Effector memory CD8-positive, alpha-beta T cell (primary cell): ENCODE measurements around the gene LCN6.
A peak's percentile ranks its signal among the peaks of the same experiment; 100 is the strongest.
"Not testable (repeated sequence)": the region's sequence is repeated elsewhere in the genome, so short reads cannot be mapped to it uniquely, and the experiment has no call there.

ENCODE experiments used
- ATAC-seq: fragments of 150-1000 bp; cut with Tn5 transposase; replicated peaks from 2 replicates; pipeline ENCODE4 v1.10.0; 2021; ENCODE audit warnings: mild to moderate bottlenecking, moderate library complexity
- DNase-seq, 3 experiments: peaks; one replicate each; pipeline ENCODE4 v3.0.0; 2021
- H3K27ac Mint-ChIP-seq, 2 donors: one replicate each; pipeline ENCODE4 v1.8.0; 2022; ENCODE audit warnings: mild to moderate bottlenecking in 2 of 2, mixed read lengths in 2 of 2, moderate library complexity in 2 of 2
- H3K27me3 Mint-ChIP-seq, 2 donors: one replicate each; pipeline ENCODE4 v1.8.0; 2022; ENCODE audit warnings: mixed read lengths in 2 of 2
- H3K36me3 Mint-ChIP-seq: one replicate; pipeline ENCODE4 v1.8.0; 2022; ENCODE audit warnings: mild to moderate bottlenecking, moderate library complexity, mixed read lengths; ENCODE audit not compliant: insufficient read depth
- H3K4me1 Mint-ChIP-seq, 2 donors: one replicate each; pipeline ENCODE4 v1.8.0; 2022; ENCODE audit warnings: low read depth in 2 of 2, mixed read lengths in 2 of 2
- H3K4me3 Mint-ChIP-seq, 2 donors: one replicate each; pipeline ENCODE4 v1.8.0; 2022; ENCODE audit warnings: mild to moderate bottlenecking in 2 of 2, mixed read lengths in 2 of 2, moderate library complexity in 2 of 2
- H3K9me3 Mint-ChIP-seq, 2 donors: one replicate each; pipeline ENCODE4 v1.8.0; 2022; ENCODE audit warnings: mixed read lengths in 2 of 2

The LCN6 gene

DNA sequence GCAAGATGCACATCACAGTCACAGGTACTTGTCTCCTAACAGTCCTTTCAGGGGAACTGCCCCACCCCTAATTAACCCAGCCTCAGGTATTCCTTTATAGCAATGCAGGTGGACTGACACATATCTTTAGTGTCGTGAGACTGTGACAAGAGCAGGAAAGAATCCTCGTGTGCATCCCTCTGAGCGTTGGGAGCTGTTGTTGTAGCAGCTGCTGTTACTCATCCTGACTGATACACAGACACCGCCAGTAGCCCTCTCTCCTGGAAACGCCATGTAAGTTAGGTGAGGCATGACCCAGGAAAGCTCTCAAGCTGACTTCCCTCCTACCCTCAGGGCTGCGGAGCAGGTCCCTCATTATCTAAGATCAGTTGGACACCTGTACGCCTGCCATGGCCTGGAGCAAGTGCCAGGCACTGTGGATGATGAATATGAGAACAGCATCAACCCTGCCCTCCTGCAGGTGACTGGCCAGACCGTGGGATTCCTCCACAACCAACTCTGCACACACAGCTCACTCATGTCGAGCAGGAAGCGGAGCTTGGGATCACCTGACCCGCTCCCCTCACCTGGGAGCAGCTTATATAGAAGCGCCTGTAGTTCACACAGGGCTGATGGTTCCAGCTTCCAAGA, 26.2 kb upstream of the LCN6 start:
- DNase-seq: no peak
- H3K9me3 Mint-ChIP-seq: peaks cover 0 to 6% of the 10 kb centered on the region in 2 donors
- no peak for ATAC-seq
- H3K36me3 Mint-ChIP-seq: peaks cover 7% of the 10 kb centered on the region
- no peak overlapping the region for H3K27ac Mint-ChIP-seq
- H3K27me3 Mint-ChIP-seq: peaks cover 28 to 60% of the 10 kb centered on the region in 2 donors
- no peak overlapping the region for H3K4me3 Mint-ChIP-seq
- peaks cover 3% of the 10 kb centered on the region in 2 donors for H3K4me1 Mint-ChIP-seq

DNA sequence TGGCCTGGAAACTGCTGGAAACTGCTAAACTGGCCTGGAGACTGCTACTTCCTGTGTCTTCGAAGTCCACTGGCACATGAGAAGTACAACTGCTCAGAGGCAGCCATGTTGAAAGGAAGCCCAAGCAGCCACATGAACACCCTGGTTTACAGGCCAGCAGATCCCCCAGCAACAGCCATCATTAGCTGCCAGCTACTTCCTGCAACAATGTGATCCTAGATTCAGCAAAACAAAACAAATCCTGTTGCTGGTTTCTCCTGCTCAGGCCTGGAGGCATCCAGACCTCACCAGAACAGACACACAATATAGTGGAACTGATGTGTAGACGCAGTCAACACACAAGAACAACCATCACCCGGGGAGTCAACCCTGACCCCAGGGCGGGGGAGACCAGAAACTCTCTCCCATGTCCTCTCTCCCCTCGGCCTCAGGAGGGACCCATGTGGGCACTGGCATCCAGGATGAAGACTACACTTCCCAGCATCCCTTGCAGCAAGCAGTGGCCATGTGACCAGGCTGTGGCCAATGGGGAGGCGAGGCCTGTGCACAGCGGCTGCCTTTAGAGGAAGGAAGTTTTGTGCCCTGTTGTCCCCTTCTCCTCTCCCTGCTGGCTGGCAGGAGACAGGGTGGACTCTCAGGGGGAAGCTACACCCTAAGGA, 25.2 kb upstream of the LCN6 start:
- Mint-ChIP-seq H3K9me3 (peaks cover 0 to 6% of the 10 kb centered on the region in 2 donors), H3K36me3 (peaks cover 7% of the 10 kb centered on the region), H3K27ac (no peak overlapping the region), H3K27me3 (peaks cover 18 to 51% of the 10 kb centered on the region in 2 donors), H3K4me3 (no peak overlapping the region), H3K4me1 (peaks cover 3% of the 10 kb centered on the region in 2 donors)
- peak; percentile 42 for ATAC-seq
- DNase-seq: no peak

DNA sequence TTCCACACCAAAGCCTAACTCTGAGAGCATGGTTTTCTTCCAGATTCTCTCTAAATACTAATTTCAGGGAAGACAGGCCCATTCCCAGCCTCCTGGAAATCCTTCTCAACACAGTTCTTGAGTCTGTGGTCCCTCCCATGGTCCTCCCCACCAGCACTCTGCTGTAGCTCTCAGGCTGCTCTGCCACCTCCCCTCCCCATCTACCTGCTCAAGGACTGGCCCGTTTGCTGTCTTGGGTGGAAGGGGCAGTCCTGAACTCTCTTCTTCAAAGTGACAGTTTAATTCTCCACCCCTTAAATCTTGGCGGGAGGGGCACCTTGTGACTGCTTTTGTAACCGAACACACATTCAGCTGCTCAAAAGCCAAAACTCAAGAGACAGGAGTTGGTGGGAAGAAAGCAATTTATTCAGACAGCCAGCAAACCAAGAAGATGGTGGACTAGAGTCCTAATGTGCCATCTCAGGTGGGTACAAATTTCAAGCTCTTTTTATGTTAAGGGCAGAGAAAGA, 23.6 kb upstream of the LCN6 start:
- Mint-ChIP-seq H3K36me3 (peaks cover 7% of the 10 kb centered on the region), H3K27ac (no peak overlapping the region)

DNA sequence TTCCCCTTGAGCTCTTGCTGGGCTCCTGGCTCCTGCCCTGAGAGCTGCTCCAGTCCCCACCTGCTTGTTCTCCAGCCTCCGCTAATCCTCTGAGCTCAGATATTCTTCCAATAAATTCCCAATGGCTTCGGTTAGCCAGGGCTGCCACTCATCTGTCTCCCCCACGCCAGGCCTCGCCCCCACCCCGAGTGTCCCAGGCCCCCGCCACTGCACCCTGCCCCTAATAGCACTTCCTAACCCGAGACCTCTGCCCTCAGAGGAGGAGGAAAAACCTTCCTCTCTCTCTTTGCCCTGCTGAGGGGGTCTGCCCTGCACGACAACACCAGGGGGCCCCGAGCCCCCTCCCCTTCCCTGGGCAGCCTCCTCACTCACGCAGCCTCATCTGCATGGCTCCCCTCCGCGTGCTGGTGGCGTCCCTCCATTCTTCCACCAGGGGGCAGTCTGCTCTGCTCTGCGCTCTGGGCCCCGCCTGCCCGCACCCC, 21.4 kb upstream of the LCN6 start:
- peaks cover 7 to 46% of the 10 kb centered on the region in 2 donors for H3K27me3 Mint-ChIP-seq
- peaks cover 0 to 6% of the 10 kb centered on the region in 2 donors for H3K9me3 Mint-ChIP-seq
- H3K27ac Mint-ChIP-seq: no peak overlapping the region
- H3K4me3 Mint-ChIP-seq: no peak overlapping the region
- peaks cover 11 to 12% of the 10 kb centered on the region in 2 donors for H3K4me1 Mint-ChIP-seq
- DNase-seq (peak; percentile 30 to 34 (median 33)), ATAC-seq (peak; percentile 67)
- peaks cover 7% of the 10 kb centered on the region for H3K36me3 Mint-ChIP-seq

More for the DNA sequence above, 23.6 kb upstream of the LCN6 start:
- Mint-ChIP-seq H3K4me3 (no peak overlapping the region), H3K27me3 (peaks cover 6 to 47% of the 10 kb centered on the region in 2 donors), H3K9me3 (peaks cover 0 to 6% of the 10 kb centered on the region in 2 donors), H3K4me1 (peaks cover 4 to 5% of the 10 kb centered on the region in 2 donors)
- DNase-seq (no peak), ATAC-seq (no peak)

DNA sequence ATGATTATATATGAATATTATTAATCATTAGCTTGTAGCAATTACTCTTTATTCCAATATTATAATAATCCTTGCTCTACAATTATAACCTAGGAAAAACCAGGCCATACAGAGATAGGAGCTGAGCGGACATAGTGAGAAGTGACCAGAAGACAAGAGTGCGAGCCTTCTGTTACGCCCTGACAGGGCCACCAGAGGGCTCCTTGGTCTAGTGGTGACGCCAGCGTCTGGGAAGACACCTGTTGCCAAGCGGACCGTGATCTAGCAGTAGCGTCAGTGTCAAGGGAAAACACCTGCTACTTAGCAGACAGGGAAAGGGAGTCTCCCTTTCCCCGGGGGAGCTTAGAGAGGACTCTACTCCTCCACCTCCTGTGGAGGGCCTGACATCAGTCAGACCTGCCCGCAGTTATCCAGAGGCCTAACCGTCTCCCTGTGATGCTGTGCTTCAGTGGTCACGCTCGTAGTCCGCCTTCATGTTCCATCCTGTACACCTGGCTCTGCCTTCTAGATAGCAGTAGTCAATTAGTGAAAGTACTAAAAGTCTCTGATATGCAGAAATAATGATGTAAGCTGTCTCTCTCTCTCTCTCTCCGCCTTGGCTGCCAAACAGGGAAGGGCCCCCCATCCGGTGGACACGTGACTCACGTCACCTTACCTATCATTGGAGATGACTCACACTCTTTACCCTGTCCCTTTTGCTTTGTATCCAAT, 18.2 kb upstream of the LCN6 start:
- DNase-seq, H3K36me3 Mint-ChIP-seq, H3K9me3 Mint-ChIP-seq: not testable (repeated sequence)
- peak overlapping the region in 1 of 2 donors; percentile 66 for H3K27ac Mint-ChIP-seq
- peaks cover 7 to 36% of the 10 kb centered on the region in 2 donors for H3K27me3 Mint-ChIP-seq
- H3K4me1 Mint-ChIP-seq: peaks cover 8 to 12% of the 10 kb centered on the region in 2 donors
- peak overlapping the region; percentile 4 to 35 for H3K4me3 Mint-ChIP-seq
- peak; percentile 42 for ATAC-seq

DNA sequence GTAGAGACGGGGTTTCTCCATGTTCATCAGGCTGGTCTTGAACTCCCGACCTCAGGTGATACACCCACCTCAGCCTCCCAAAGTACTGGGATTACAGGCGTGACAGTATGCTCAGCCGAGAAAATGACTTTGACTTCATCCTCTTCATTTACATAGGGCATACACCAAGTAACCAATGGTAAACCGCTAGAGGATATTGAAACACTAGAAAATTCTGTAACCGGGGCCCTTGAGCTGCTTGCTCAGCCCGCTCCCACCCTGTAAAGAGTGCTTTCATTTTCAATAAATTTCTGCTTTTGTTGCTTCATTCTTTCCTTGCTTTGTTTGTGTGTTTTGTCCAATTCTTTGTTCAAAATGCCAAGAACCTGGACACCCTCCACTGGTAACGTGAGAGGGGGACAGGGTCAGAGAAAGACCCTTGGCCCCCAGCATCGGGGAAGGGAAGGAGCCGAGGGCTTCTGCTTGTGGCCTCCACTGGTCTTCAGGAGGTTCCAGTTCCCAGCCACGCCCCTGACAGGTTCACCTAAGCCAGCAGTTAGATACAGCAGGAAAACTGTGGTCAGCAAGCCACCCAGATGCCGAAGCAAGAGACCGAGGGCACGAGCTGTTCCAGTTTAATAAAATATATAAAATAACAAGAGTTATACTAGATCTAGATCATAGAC, 17.6 kb upstream of the LCN6 start:
- not testable (repeated sequence) for ATAC-seq, H3K36me3 Mint-ChIP-seq, DNase-seq, H3K9me3 Mint-ChIP-seq
- peak overlapping the region in 1 of 2 donors; percentile 57 for H3K27ac Mint-ChIP-seq
- peak overlapping the region in 1 of 2 donors; percentile 59 for H3K4me3 Mint-ChIP-seq
- H3K27me3 Mint-ChIP-seq: peaks cover 7 to 35% of the 10 kb centered on the region in 2 donors
- peaks cover 8 to 12% of the 10 kb centered on the region in 2 donors for H3K4me1 Mint-ChIP-seq

DNA sequence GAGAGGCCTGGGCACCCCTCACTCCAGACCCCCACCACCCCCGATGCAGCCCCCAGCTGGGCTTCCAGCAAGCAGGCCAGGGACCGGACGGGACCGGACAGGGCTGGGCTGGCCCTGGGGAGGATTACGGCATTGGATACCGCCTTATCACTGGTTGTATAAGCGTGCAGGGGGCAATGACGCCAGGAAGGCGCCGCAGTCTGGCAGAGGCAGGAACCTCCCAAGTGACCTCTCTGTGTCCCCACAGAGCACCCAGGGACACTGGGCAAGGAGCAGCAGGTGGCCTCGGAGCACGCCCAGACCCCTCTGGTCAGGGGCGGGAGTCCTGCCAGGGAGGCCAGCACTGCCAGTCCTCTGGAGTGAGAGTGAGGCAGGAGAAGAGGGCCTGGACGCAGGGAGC, 16.7 kb upstream of the LCN6 start:
- Mint-ChIP-seq H3K4me1 (peaks cover 8 to 12% of the 10 kb centered on the region in 2 donors), H3K4me3 (no peak overlapping the region), H3K27ac (peak overlapping the region in 1 of 2 donors; percentile 57), H3K36me3 (peaks cover 7% of the 10 kb centered on the region), H3K27me3 (peaks cover 7 to 37% of the 10 kb centered on the region in 2 donors), H3K9me3 (no peaks in the 10 kb centered on the region)
- DNase-seq: no peak
- ATAC-seq: no peak

DNA sequence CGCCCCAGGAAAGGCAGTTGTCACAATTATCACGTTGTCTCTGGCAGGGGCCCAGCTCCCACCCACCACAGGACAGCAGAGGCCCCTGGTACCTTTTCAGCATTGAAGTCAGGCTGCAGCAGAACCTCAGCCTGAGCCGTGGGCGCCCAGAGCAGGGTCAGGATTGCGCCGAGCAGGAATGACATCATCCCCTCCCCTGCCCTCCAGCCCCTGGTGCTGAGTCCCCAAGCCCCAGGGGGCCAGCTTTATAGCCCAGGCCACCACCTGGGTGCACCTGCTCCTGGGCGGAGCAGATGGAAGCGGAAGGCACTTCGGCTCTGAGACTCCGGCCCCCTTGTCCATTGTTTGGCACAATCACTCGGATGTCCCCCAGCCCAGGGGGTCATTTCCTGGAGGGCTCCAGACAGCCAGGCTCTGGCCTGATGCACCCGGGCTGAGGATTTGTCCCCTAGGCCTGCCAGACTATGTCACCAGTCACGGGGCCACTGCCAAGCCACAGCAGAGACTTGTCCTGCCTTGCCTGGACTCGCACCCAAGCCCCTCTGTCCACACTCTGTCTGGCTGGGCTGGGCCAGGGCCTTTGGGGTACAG, 16.1 kb upstream of the LCN6 start, which contains the start of gene LCN15:
Gene LCN15, minus strand, starts transcription at position 218 of the 591 bp plus-strand sequence. Its CDS starts 30 bp downstream, at position 188.
- peaks cover 8% of the 10 kb centered on the region in 2 donors for H3K4me1 Mint-ChIP-seq
- ATAC-seq: no peak
- peaks cover 4% of the 10 kb centered on the region for H3K36me3 Mint-ChIP-seq
- no peak for DNase-seq
- H3K27ac Mint-ChIP-seq: peak within 1 kb of the TSS in 1 of 2 donors; percentile 57
- H3K9me3 Mint-ChIP-seq: no peaks in the 10 kb centered on the region
- no peak within 1 kb of the TSS for H3K4me3 Mint-ChIP-seq
- H3K27me3 Mint-ChIP-seq: peaks cover 7 to 36% of the 10 kb centered on the region in 2 donors

DNA sequence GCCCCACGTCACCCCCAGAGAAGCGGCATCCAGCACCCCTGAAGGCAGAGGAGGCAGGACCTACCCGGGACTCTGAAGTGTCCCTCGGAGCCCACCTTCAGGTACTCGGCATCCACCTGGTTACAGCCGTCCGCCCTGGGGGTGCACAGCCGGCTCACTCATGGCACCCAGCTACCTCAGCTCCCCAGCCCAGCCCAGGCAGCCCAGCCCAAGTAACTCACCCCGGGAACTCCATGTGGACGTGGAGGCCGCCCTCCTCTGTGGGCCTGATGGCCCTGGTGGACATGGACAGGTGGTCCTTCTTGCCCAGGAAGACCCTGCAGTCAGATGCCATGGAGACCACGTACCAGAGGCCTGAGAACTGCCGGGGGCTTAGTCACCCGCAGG, 15.3 kb upstream of the LCN6 start:
- peaks cover 4% of the 10 kb centered on the region for H3K36me3 Mint-ChIP-seq
- H3K9me3 Mint-ChIP-seq: no peaks in the 10 kb centered on the region
- no peak overlapping the region for H3K4me3 Mint-ChIP-seq
- DNase-seq: no peak
- peaks cover 8% of the 10 kb centered on the region in 2 donors for H3K4me1 Mint-ChIP-seq
- peaks cover 7 to 36% of the 10 kb centered on the region in 2 donors for H3K27me3 Mint-ChIP-seq
- H3K27ac Mint-ChIP-seq: no peak overlapping the region
- no peak for ATAC-seq

DNA sequence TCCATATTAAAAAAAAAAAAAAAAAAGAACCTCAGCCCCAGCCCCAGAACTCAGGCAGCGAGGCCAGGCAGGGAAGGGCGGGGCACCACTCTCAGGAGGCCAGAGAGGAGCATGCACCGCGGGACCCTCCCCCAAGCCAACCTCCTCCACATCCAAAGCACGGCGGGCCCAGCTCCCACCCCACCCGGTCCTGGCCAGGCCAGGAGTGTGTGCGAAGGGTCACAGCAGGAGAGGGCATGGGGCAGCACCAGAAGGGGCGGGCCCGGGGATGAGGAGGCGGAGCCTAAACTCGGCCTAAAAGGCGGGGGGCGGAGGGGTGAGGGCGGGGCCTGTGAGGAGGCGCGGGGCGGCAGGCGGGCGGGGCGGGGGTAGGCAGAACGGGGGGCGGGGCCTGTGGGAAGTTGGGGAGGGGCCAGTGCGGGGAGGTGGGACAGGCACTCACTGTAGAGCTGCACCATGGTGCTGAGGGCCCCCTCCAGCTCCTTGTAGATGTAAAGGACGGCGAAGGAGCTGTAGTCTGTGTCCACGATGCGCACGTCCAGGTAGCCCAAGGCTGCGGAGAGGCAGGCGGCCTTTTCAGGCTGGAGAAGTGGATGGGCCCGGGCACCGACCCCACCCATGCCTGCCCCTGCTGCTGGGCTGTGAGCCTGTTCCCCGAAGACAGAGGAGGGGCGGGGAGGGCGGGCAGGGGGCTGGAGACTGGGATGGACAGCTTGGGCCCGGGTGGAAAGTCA, 14.8 kb upstream of the LCN6 start:
- H3K4me3 Mint-ChIP-seq: no peak overlapping the region
- DNase-seq (no peak), ATAC-seq (no peak)
- H3K36me3 Mint-ChIP-seq: peaks cover 4% of the 10 kb centered on the region
- no peak overlapping the region for H3K27ac Mint-ChIP-seq
- peaks cover 8% of the 10 kb centered on the region in 2 donors for H3K4me1 Mint-ChIP-seq
- H3K27me3 Mint-ChIP-seq: peaks cover 7 to 36% of the 10 kb centered on the region in 2 donors
- no peaks in the 10 kb centered on the region for H3K9me3 Mint-ChIP-seq

DNA sequence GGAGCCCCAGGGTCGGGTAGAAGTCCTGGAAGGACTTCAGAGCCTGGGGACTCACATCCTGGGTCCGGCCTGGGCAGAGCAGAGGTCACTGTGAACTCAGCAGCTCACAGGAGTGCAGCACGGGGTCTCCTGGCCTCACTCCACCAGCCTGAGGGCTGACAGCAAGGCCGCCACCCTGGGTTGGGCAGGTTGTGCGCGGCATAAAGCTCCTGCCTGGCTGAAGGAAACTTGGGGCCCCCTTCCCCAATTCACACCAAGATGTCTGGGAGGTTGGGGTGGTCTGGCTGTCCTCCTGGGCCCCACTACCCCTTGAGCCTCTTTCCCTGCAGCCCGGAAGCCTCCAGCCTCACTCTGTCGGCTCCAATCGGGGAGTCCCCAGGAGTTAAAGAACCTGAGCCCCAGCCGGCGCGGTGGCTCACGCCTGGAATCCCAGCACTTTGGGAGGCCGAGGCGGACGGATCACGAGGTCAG, 13.9 kb upstream of the LCN6 start:
- ATAC-seq: no peak
- Mint-ChIP-seq H3K4me1 (peaks cover 8% of the 10 kb centered on the region in 2 donors), H3K27ac (no peak overlapping the region), H3K4me3 (no peak overlapping the region), H3K27me3 (peaks cover 7 to 27% of the 10 kb centered on the region in 2 donors), H3K36me3 (peaks cover 4% of the 10 kb centered on the region), H3K9me3 (no peaks in the 10 kb centered on the region)
- no peak for DNase-seq

DNA sequence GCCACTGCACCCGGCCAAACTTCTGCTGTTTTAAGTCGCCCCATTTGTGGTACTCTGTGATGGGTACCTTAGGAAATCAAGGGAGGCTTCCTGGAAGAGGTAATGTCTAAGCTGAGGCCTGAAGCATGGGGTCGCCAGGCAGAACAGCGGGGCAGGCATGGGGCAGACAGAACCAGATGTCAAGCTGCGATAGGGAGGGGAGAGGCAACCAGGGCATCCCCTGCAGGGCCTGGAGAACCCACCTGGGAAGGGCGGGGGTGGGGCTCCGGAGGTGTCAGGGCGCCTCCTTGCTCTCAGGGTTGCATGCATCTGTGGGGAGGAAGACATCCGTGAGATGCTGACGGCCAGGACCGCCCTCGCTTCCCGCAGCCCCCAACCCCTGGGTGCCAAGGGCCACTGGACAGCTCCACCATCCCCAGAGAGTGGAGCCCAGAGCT, 13.2 kb upstream of the LCN6 start:
- no peak for ATAC-seq
- no peak overlapping the region for H3K4me3 Mint-ChIP-seq
- peaks cover 4% of the 10 kb centered on the region for H3K36me3 Mint-ChIP-seq
- no peak overlapping the region for H3K27ac Mint-ChIP-seq
- DNase-seq: no peak
- peaks cover 3 to 4% of the 10 kb centered on the region in 2 donors for H3K4me1 Mint-ChIP-seq
- H3K27me3 Mint-ChIP-seq: peaks cover 1 to 24% of the 10 kb centered on the region in 2 donors
- H3K9me3 Mint-ChIP-seq: no peaks in the 10 kb centered on the region
